K562 (cell line): Measurements from ENCODE around the gene GLB1L. TPM values are rescaled to one million over a fixed set of nuclear protein-coding genes. Genes with fewer than 3 reads are reported as not detected.

ENCODE experiments used
- ARID2 ChIP-seq: fragments of 450-650 bp; IDR thresholded peaks from 2 replicates; pipeline ENCODE4 v1.6.1; 2017; ENCODE audit warnings: antibody characterized with exemption, mild to moderate bottlenecking
- BMI1 ChIP-seq: fragments of 150-350 bp; IDR thresholded peaks from 2 replicates; pipeline ENCODE4 v1.6.1; 2014; ENCODE audit warnings: low read length
- CTBP1 ChIP-seq: fragments of 450-650 bp; IDR thresholded peaks from 2 replicates; pipeline ENCODE4 v1.6.1; 2016; ENCODE audit warnings: borderline replicate concordance
- DEAF1 ChIP-seq: fragments of 450-650 bp; formaldehyde crosslinking; IDR thresholded peaks from 2 replicates; pipeline ENCODE4 v1.4.0; 2020; ENCODE audit warnings: mild to moderate bottlenecking, moderate library complexity
- FIP1L1 ChIP-seq: fragments of 200-400 bp; formaldehyde crosslinking; IDR thresholded peaks from 2 replicates; pipeline ENCODE4 v1.6.1; 2018; ENCODE audit warnings: mild to moderate bottlenecking, low read depth, low read length; ENCODE audit not compliant: poor library complexity, severe bottlenecking
- FUS ChIP-seq: fragments of 200-400 bp; formaldehyde crosslinking; optimal IDR thresholded peaks from 2 replicates; pipeline ENCODE3; 2017; ENCODE audit warnings: low read depth, low read length
- GABPA ChIP-seq: fragments of 200-800 bp; sonication (Bioruptor generic); conservative IDR thresholded peaks from 2 replicates; pipeline ENCODE4 v1.6.1; 2016; ENCODE audit warnings: low read depth, missing genetic modification characterization, missing compliant biosample characterization
- HDAC8 ChIP-seq: fragments of 450-650 bp; IDR thresholded peaks from 2 replicates; pipeline ENCODE4 v1.6.1; 2016; ENCODE audit warnings: mild to moderate bottlenecking, missing genetic modification characterization, moderate library complexity, missing compliant biosample characterization
- JUND ChIP-seq, 2 experiments: IDR thresholded peaks; 2 replicates in 1 of 2; 3 replicates in 1 of 2; pipeline ENCODE4 v1.6.1; 2011; ENCODE audit warnings: borderline replicate concordance in 2 of 2, low read depth in 2 of 2, low read length in 2 of 2, improper control_type of control experiment in 1 of 2, missing biosample characterization in 1 of 2, missing genetic modification characterization in 1 of 2, missing genetic modification reagents in 1 of 2
- KAT7 ChIP-seq: sonication (generic); formaldehyde crosslinking; IDR thresholded peaks from 2 replicates; pipeline ENCODE4 v1.8.0; 2022; ENCODE audit warnings: missing genetic modification reagents, mild to moderate bottlenecking, borderline replicate concordance
- NEUROD1 ChIP-seq: fragments of 150-350 bp; IDR thresholded peaks from 2 replicates; pipeline ENCODE4 v1.6.1; 2014; ENCODE audit warnings: borderline replicate concordance, low read length, low read depth; ENCODE audit not compliant: partially characterized antibody
- PML ChIP-seq: IDR thresholded peaks from 2 replicates; pipeline ENCODE4 v1.6.1; 2012; ENCODE audit warnings: low read length, inconsistent platforms
- POLR2G ChIP-seq: fragments of 200-400 bp; formaldehyde crosslinking; IDR thresholded peaks from 2 replicates; pipeline ENCODE4 v1.6.1; 2017; ENCODE audit warnings: low read depth, mild to moderate bottlenecking, antibody characterized with exemption, low read length, moderate library complexity
- RAD21 ChIP-seq, 2 experiments: fragments of 250-450 bp in 1 of 2; fragments of 450-650 bp in 1 of 2; sonication (Bioruptor Pico) in 1 of 2; formaldehyde crosslinking in 1 of 2; IDR thresholded peaks in 1 of 2; conservative IDR thresholded peaks in 1 of 2; 2 replicates each; pipeline versions ENCODE4 v1.4.0 to v1.8.0; 2020 to 2022; ENCODE audit warnings: mild to moderate bottlenecking in 2 of 2, moderate library complexity in 1 of 2
- RBM22 ChIP-seq: fragments of 200-400 bp; formaldehyde crosslinking; IDR thresholded peaks from 2 replicates; pipeline ENCODE4 v1.6.1; 2018; ENCODE audit warnings: low read length, low read depth; ENCODE audit not compliant: poor library complexity, severe bottlenecking
- RBM34 ChIP-seq: fragments of 200-400 bp; formaldehyde crosslinking; IDR thresholded peaks from 2 replicates; pipeline ENCODE4 v1.6.1; 2018; ENCODE audit warnings: low read length, borderline replicate concordance; ENCODE audit not compliant: insufficient read depth
- ZNF282 ChIP-seq: sonication (generic); formaldehyde crosslinking; IDR thresholded peaks from 2 replicates; pipeline ENCODE4 v1.8.1; 2023; ENCODE audit warnings: missing genetic modification reagents
- ZNF584 ChIP-seq: fragments of 200-800 bp; sonication (Bioruptor generic); IDR thresholded peaks from 2 replicates; pipeline ENCODE4 v1.6.1; 2016; ENCODE audit warnings: low read depth, mild to moderate bottlenecking, missing genetic modification characterization, missing compliant biosample characterization
- ZNF589 ChIP-seq: fragments of 200-800 bp; sonication (Bioruptor generic); IDR thresholded peaks from 2 replicates; pipeline ENCODE4 v1.6.1; 2016; ENCODE audit warnings: low read depth, missing genetic modification characterization, missing compliant biosample characterization
- polyA plus RNA-seq, 8 experiments: library from polyadenylated mRNA; depleted of rRNA in 4 of 8; stranded (reverse) in 5 of 8; unstranded in 3 of 8; fragments of >200 nt; fragmentation: Nextera tagmentation in 2 of 8; fragmentation: Illumina TruSeq in 1 of 8; extraction: Ambion mirVana in 2 of 8; extraction: Trizol in 1 of 8; gene quantifications; 2 replicates each; pipeline versions ENCODE4 v1.2.1 to v1.2.3, GENCODE V29; 2011 to 2014; ENCODE audit warnings: inconsistent platforms in 1 of 8, missing spikeins in 1 of 8
- total RNA-seq, 7 experiments: library from RNA; depleted of rRNA in 6 of 7; stranded (reverse); fragments of >200 nt in 6 of 7; fragmentation: Illumina TruSeq in 2 of 7; extraction: Trizol in 2 of 7; gene quantifications; 2 replicates each; pipeline versions ENCODE4 v1.2.1 to v1.2.3, GENCODE V29; 2011 to 2021; ENCODE audit warnings: low replicate concordance in 1 of 7
- TF ChIP-seq, protein P1 (sequence below): fragments of 450-650 bp; IDR thresholded peaks from 2 replicates; pipeline ENCODE4 v1.6.1; 2017; ENCODE audit warnings: antibody characterized with exemption
- TF ChIP-seq, protein P2 (sequence below): fragments of 450-650 bp; IDR thresholded peaks from 2 replicates; pipeline ENCODE4 v1.6.1; 2014; ENCODE audit warnings: low read depth, mild to moderate bottlenecking, moderate library complexity, borderline replicate concordance

The GLB1L gene
- total and polyA plus RNA-seq, 9 of the 15 experiments (the other 6 are each of a cell fraction or from before 2014, with no cell fraction given), result 0.42 to 2.9 (median 2.5) TPM

GRCh38 chr2:219229305-219230058 lies 15.8 kb downstream of the GLB1L start, which contains the start of the genes ANKZF1 and ATG9A (continued):
- TF ChIP-seq ZNF584 (CRISPR knock-in tag) (0 out of 2 replicates have a peak, but pooled peaks have one; percentile 69), HDAC8 (tag) (0 out of 2 replicates have a peak, but pooled peaks have one; percentile 66), NEUROD1 (peak; percentile 91), JUND (IDR thresholded peaks at IDR 0.05; ENCODE audit: borderline replicate concordance, low read depth, low read length) (peak; percentile 46; the same call in 1 of the 2 replicates), JUND (tag; IDR thresholded peaks at IDR 0.05; ENCODE audit: borderline replicate concordance, low read depth, low read length) (peak; percentile 17; the same call in 1 of the 3 replicates), DEAF1 (0 out of 2 replicates have a peak, but pooled peaks have one; percentile 36), PML (peak; percentile 61; the same call in 1 of the 2 replicates), FIP1L1 (peak; percentile 62), CTBP1 (peak; percentile 53; the same call in 1 of the 2 replicates), BMI1 (no peak), RBM22 (no peak), RBM34 (no peak), ARID2 (no peak), GABPA (tag) (no peak; the same call in 1 of the 2 replicates), ZNF282 (CRISPR knock-in tag) (no peak), RAD21 (CRISPR knock-in tag; conservative IDR thresholded peaks at IDR 0.05 in 1 of 2, IDR thresholded peaks at IDR 0.05 in 1 of 2) (0 out of 4 replicates have a peak, but pooled peaks of 1 of the 2 experiments have one; percentile 15), ZNF589 (peak; percentile 62), FUS (no peak), POLR2G (peak; percentile 92), KAT7 (CRISPR knock-in tag) (0 out of 2 replicates have a peak, but pooled peaks have one; percentile 60)
- TF ChIP-seq, protein P1, sequence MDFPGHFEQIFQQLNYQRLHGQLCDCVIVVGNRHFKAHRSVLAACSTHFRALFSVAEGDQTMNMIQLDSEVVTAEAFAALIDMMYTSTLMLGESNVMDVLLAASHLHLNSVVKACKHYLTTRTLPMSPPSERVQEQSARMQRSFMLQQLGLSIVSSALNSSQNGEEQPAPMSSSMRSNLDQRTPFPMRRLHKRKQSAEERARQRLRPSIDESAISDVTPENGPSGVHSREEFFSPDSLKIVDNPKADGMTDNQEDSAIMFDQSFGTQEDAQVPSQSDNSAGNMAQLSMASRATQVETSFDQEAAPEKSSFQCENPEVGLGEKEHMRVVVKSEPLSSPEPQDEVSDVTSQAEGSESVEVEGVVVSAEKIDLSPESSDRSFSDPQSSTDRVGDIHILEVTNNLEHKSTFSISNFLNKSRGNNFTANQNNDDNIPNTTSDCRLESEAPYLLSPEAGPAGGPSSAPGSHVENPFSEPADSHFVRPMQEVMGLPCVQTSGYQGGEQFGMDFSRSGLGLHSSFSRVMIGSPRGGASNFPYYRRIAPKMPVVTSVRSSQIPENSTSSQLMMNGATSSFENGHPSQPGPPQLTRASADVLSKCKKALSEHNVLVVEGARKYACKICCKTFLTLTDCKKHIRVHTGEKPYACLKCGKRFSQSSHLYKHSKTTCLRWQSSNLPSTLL, result no peak
- TF ChIP-seq, protein P2, sequence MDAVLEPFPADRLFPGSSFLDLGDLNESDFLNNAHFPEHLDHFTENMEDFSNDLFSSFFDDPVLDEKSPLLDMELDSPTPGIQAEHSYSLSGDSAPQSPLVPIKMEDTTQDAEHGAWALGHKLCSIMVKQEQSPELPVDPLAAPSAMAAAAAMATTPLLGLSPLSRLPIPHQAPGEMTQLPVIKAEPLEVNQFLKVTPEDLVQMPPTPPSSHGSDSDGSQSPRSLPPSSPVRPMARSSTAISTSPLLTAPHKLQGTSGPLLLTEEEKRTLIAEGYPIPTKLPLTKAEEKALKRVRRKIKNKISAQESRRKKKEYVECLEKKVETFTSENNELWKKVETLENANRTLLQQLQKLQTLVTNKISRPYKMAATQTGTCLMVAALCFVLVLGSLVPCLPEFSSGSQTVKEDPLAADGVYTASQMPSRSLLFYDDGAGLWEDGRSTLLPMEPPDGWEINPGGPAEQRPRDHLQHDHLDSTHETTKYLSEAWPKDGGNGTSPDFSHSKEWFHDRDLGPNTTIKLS, result 0 out of 2 replicates have a peak, but pooled peaks have one; percentile 21
